GM12878 (cell line): Measurements from ENCODE around the gene ZNF652. TPM values are rescaled to one million over a fixed set of nuclear protein-coding genes. Genes with fewer than 3 reads are reported as not detected.

ENCODE experiments used
- ATAC-seq: fragments of 200-7000 bp; cut with Tn5 transposase; 3 replicates; pipeline ENCODE4 v1.9.1; 2020; ENCODE audit warnings: mild to moderate bottlenecking, moderate library complexity
- BruUV-seq: library from RNA; stranded (reverse); fragments of 400-500 nt; replicated peaks from 2 replicates; lab custom pipeline; 2021; lab: Mats Ljungman, UMichigan
- CTCF ChIA-PET: fragments of 300-600 bp; sonication (Branson Sonifier 250); formaldehyde crosslinking; extraction: SDS; loops from one replicate; lab custom pipeline; 2021; ENCODE audit warnings: inconsistent platforms; lab: Yijun Ruan, JAX
- POLR2A ChIA-PET: fragments of 350-600 bp; formaldehyde crosslinking; extraction: SDS; loops from one replicate; lab custom pipeline; 2021; ENCODE audit warnings: inconsistent platforms; lab: Charles Lee
- RAD21 ChIA-PET: fragments of 300-600 bp; sonication (Branson Sonifier 250); formaldehyde crosslinking; loops from one replicate; lab custom pipeline; 2023; ENCODE audit warnings: antibody characterized with exemption; ENCODE audit not compliant: unreplicated experiment; lab: Charles Lee
- SMC1A ChIA-PET: fragments of 300-600 bp; sonication (Branson Sonifier 250); formaldehyde crosslinking; loops from one replicate; lab custom pipeline; 2023; ENCODE audit not compliant: unreplicated experiment, uncharacterized antibody; lab: Charles Lee
- DNase-seq: peaks from one replicate; pipeline ENCODE4 v3.0.0-alpha.2; 2011; ENCODE audit warnings: low read depth, low spot score
- FAIRE-seq: peaks from 3 replicates; lab custom pipeline; 2011; peaks lifted over from hg19 to GRCh38; lab: Jason Lieb, UNC
- H2AFZ ChIP-seq: 2 replicates; pipeline ENCODE4 v1.6.0; 2011; ENCODE audit warnings: low read depth, low read length, control low read depth; ENCODE audit not compliant: control insufficient read depth
- H3K27ac ChIP-seq: 2 replicates; pipeline ENCODE4 v1.5.1; 2011; ENCODE audit warnings: control low read depth; ENCODE audit not compliant: control insufficient read depth, insufficient read depth
- H3K27me3 ChIP-seq, 2 experiments: replicated peaks in 1 of 2; 2 replicates each; pipeline versions ENCODE4 v1.6.0 to v1.6.1; 2011; ENCODE audit warnings: low read length in 1 of 2; ENCODE audit not compliant: control insufficient read depth in 2 of 2, insufficient read depth in 2 of 2
- H3K36me3 ChIP-seq, 2 experiments: 2 replicates each; pipeline ENCODE4 v1.5.1; 2011; ENCODE audit warnings: low read length in 1 of 2; ENCODE audit not compliant: control insufficient read depth in 2 of 2, insufficient read depth in 2 of 2
- H3K4me1 ChIP-seq: 2 replicates; pipeline ENCODE4 v1.6.1; 2011; ENCODE audit warnings: mild to moderate bottlenecking, low read length, moderate library complexity, mixed read lengths; ENCODE audit not compliant: control insufficient read depth, insufficient read depth
- H3K4me2 ChIP-seq: 2 replicates; pipeline ENCODE4 v1.6.0; 2011; ENCODE audit warnings: control low read depth; ENCODE audit not compliant: control insufficient read depth, insufficient read depth
- H3K4me3 ChIP-seq: fragments of 200-600 bp; sonication (generic); 2 replicates; pipeline ENCODE4 v1.5.1; 2016
- H3K79me2 ChIP-seq: 2 replicates; pipeline ENCODE4 v1.6.0; 2011; ENCODE audit warnings: low read length; ENCODE audit not compliant: control insufficient read depth, insufficient read depth
- H3K9ac ChIP-seq: 2 replicates; pipeline ENCODE4 v1.8.0; 2011; ENCODE audit warnings: low read length, control low read depth, mixed read lengths; ENCODE audit not compliant: control insufficient read depth, insufficient read depth
- H3K9me3 ChIP-seq: replicated peaks from 3 replicates; pipeline ENCODE4 v1.5.1; 2011; ENCODE audit warnings: mild to moderate bottlenecking, low read length; ENCODE audit not compliant: control insufficient read depth, insufficient read depth
- H4K20me1 ChIP-seq: 2 replicates; pipeline ENCODE4 v1.6.0; 2011; ENCODE audit not compliant: control insufficient read depth, insufficient read depth
- BRCA1 ChIP-seq: IDR thresholded peaks from 2 replicates; pipeline ENCODE4 v1.6.1; 2011; ENCODE audit warnings: low read depth, low read length, improper control_type of control experiment
- HSF1 ChIP-seq: fragments of 150-350 bp; IDR thresholded peaks from 2 replicates; pipeline ENCODE4 v1.6.1; 2014; ENCODE audit warnings: mild to moderate bottlenecking, low read depth, low read length
- SPI1 ChIP-seq: IDR thresholded peaks from 2 replicates; pipeline ENCODE4 v1.6.1; 2011; ENCODE audit warnings: low read depth, mild to moderate bottlenecking, low read length, moderate library complexity, borderline replicate concordance; ENCODE audit not compliant: insufficient read depth
- SREBF2 ChIP-seq: IDR thresholded peaks from 2 replicates; pipeline ENCODE4 v1.6.1; 2012; ENCODE audit warnings: mild to moderate bottlenecking, low read length
- WGBS: methylation state at CpG from one replicate; pipeline ENCODE4 v1.1.6; 2016; ENCODE audit warnings: low lambda C conversion rate; ENCODE audit not compliant: insufficient replicate concordance, insufficient coverage; ENCODE audit errors: missing lambda C conversion rate; 5-methylcytosine and 5-hydroxymethylcytosine counted together
- in situ Hi-C: fragments of 300-500 bp; cut with MboI; formaldehyde crosslinking; loops from 9 replicates; pipeline ENCODE4 v1.14.3; 2018; ENCODE audit warnings: mixed read lengths
- intact Hi-C: fragments of 100-400 bp; cut with micrococcal nuclease; formaldehyde crosslinking; loops from one replicate; pipeline ENCODE4 v1.14.2; 2022; ENCODE audit not compliant: unreplicated experiment
- polyA plus RNA-seq, 11 experiments: library from polyadenylated mRNA; depleted of rRNA in 4 of 11; unstranded in 6 of 11; stranded (reverse) in 5 of 11; fragments of >200 nt; fragmentation: Nextera tagmentation in 4 of 11; fragmentation: Illumina TruSeq in 1 of 11; extraction: Ambion mirVana in 4 of 11; extraction: Trizol in 1 of 11; gene quantifications; 1 replicate in 1 of 11; 2 replicates in 10 of 11; pipeline versions ENCODE4 v1.2.1 to v1.2.3, GENCODE V29; 2011 to 2016; ENCODE audit warnings: inconsistent platforms in 2 of 11, missing spikeins in 2 of 11, low read depth in 1 of 11
- total RNA-seq, 4 experiments: library from RNA; depleted of rRNA in 3 of 4; stranded (reverse); fragments of >200 nt in 3 of 4; fragmentation: Illumina TruSeq in 1 of 4; extraction: Trizol in 1 of 4; gene quantifications; 2 replicates each; pipeline versions ENCODE4 v1.2.1 to v1.2.3, GENCODE V29; 2013 to 2021
- TF ChIP-seq, protein P1 (sequence below): fragments of 450-650 bp; IDR thresholded peaks from 2 replicates; pipeline ENCODE4 v1.6.1; 2017; ENCODE audit warnings: low read depth, mild to moderate bottlenecking, moderate library complexity

Gene ZNF652
- total and polyA plus RNA-seq, 10 of the 15 experiments (the other 5 are each of a cell fraction or from before 2014, with no cell fraction given): 3.4 to 13.1 (median 8.7) TPM

- Histone ChIP-seq H3K36me3 (no peaks in the 10 kb centered on the region), H3K9me3 (no peaks in the 10 kb centered on the region), H4K20me1 (no peaks in the 10 kb centered on the region), H3K9ac (no peak overlapping the region), H3K4me1 (no peaks in the 10 kb centered on the region), H3K79me2 (no peaks in the 10 kb centered on the region), H2AFZ (no peak overlapping the region), H3K27ac (no peak overlapping the region), H3K4me3 (no peak overlapping the region), H3K27me3 (no peaks in the 10 kb centered on the region), H3K4me2 (no peak overlapping the region)
- POLR2A ChIA-PET: no interaction called here
- CTCF ChIA-PET: interaction anchor here (0.6 to 15.6 kb wide), 12 partner anchors 8 to 58 kb away, joined by 3 to 330 read pairs (median 8); no protein-coding TSS in a partner anchor
- ATAC-seq: no peak
- 95% methylated on average over 1 of the region's 1 CpG for WGBS
- FAIRE-seq: no peak
- BruUV-seq: no TSS peak
- intact Hi-C loops (no loop called here), in situ Hi-C loops (loop anchor here (5.0 kb wide), 1 partner anchor 52 kb away; no protein-coding TSS in a partner anchor)
- RAD21 ChIA-PET: interaction anchor here (1.9 to 5.4 kb wide), 3 partner anchors 28 to 53 kb away, joined by 5 to 115 read pairs (median 7); no protein-coding TSS in a partner anchor
- no peak for DNase-seq
- SMC1A ChIA-PET: interaction anchor here (1.2 to 8.3 kb wide), 3 partner anchors 19 to 53 kb away, joined by 5 to 140 read pairs (median 6); no protein-coding TSS in a partner anchor
- TF ChIP-seq BRCA1 (no peak), HSF1 (no peak)
Observed at GRCh38 chr17:49369760-49370159, 7.7 kb upstream of the ZNF652 start.

DNA sequence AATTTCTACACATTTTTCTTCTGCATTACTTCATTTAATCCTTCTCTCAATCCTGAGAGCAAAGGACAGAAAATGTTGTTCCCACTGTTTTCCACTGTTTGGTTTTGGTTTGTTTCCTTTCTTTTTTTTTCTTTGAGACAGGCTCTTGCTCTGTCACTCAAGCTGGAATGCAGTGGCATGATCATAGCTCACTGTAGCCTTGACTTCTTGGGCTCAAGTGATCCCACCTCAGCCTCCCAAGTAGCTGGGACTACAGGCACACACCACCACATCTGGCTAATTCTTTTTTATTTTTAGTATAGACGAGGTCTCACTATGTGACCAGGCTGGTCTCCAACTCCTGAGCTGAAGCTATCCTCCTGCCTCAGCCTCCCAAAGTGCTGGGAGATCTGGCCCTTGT is 7.0 kb upstream of the ZNF652 start:
- ChIA-PET CTCF (interaction anchor here (0.7 to 15.6 kb wide), 30 partner anchors 8 to 209 kb away, joined by 3 to 330 read pairs (median 8); no protein-coding TSS in a partner anchor), POLR2A (interaction anchor here (1.1 to 1.6 kb wide), 2 partner anchors 15 to 27 kb away, joined by 3 to 4 read pairs; no protein-coding TSS in a partner anchor)
- no peak for FAIRE-seq

More for the DNA sequence above, 7.0 kb upstream of the ZNF652 start:
- SMC1A ChIA-PET: interaction anchor here (0.6 to 8.3 kb wide), 21 partner anchors 10 to 189 kb away, joined by 3 to 140 read pairs (median 6); no protein-coding TSS in a partner anchor
- Histone ChIP-seq H2AFZ (no peak overlapping the region), H3K27ac (no peak overlapping the region), H3K4me3 (no peak overlapping the region), H3K4me2 (no peak overlapping the region)
- TF ChIP-seq SREBF2 (no peak), SPI1 (no peak)
- TF ChIP-seq, protein P1, sequence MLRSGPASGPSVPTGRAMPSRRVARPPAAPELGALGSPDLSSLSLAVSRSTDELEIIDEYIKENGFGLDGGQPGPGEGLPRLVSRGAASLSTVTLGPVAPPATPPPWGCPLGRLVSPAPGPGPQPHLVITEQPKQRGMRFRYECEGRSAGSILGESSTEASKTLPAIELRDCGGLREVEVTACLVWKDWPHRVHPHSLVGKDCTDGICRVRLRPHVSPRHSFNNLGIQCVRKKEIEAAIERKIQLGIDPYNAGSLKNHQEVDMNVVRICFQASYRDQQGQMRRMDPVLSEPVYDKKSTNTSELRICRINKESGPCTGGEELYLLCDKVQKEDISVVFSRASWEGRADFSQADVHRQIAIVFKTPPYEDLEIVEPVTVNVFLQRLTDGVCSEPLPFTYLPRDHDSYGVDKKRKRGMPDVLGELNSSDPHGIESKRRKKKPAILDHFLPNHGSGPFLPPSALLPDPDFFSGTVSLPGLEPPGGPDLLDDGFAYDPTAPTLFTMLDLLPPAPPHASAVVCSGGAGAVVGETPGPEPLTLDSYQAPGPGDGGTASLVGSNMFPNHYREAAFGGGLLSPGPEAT: no peak
- TF ChIP-seq, all 136 proteins: peak for 0
- H3K27me3 ChIP-seq: no peaks in the 10 kb centered on the region
- BruUV-seq: no TSS peak
- H3K36me3 ChIP-seq: no peaks in the 10 kb centered on the region
- RAD21 ChIA-PET: interaction anchor here (0.6 to 5.4 kb wide), 20 partner anchors 8 to 220 kb away, joined by 3 to 115 read pairs (median 5); no protein-coding TSS in a partner anchor
- 0% methylated on average over 1 of the region's 1 CpG for WGBS
- H4K20me1 ChIP-seq: no peaks in the 10 kb centered on the region
- intact Hi-C loops (no loop called here), in situ Hi-C loops (loop anchor here (5.0 kb wide), 1 partner anchor 52 kb away; no protein-coding TSS in a partner anchor)
- DNase-seq (no peak), ATAC-seq (no peak)
- H3K9me3 ChIP-seq: no peaks in the 10 kb centered on the region
- no peak overlapping the region for H3K9ac ChIP-seq
- H3K4me1 ChIP-seq: no peaks in the 10 kb centered on the region
- H3K79me2 ChIP-seq: no peaks in the 10 kb centered on the region
